ENCODE results near the gene IP6K3.
A peak's percentile ranks its signal among the peaks of the same experiment; 100 is the strongest.

Gene IP6K3

DNA sequence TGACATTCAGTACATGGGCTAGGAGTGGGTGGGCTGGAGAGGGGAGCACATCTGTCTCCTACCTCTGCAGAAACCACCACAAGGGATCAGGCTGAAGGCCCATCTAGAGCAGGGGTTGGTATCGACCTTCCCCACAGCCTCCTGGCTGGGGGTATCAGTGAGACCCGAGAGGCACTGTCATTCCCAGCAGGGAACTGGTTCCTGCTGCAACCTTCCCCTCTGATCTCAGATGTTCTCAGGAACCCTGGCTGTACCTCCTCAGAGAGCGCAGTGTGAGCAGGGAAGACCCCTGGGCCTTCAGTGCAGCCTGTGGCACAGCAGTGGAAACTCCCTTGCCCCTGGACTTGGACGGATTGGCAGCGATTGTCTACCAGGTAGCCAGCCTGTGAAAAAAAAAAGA lies 7.8 kb downstream of the IP6K3 start:
- no peak for DNase-seq

DNA sequence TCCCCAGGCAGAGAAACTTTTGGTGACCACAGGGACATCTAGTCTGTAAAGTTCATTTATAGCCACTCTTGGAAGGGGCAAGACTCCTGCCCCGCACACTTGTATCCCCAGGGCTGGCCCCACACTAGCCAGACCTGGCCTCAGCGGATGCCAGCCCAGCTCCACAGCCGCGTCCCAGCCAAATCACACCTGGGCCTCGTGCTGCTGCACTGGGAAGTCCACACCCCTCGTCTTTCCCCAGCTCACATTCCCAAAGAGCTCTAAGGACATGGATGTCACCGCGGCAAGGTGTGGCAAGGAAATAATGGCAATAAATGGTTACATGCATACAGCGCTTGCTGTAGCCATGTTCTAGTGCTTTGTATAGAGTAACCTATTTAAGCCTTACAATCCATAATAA lies 8.6 kb downstream of the IP6K3 start:
- no peak for DNase-seq

DNA sequence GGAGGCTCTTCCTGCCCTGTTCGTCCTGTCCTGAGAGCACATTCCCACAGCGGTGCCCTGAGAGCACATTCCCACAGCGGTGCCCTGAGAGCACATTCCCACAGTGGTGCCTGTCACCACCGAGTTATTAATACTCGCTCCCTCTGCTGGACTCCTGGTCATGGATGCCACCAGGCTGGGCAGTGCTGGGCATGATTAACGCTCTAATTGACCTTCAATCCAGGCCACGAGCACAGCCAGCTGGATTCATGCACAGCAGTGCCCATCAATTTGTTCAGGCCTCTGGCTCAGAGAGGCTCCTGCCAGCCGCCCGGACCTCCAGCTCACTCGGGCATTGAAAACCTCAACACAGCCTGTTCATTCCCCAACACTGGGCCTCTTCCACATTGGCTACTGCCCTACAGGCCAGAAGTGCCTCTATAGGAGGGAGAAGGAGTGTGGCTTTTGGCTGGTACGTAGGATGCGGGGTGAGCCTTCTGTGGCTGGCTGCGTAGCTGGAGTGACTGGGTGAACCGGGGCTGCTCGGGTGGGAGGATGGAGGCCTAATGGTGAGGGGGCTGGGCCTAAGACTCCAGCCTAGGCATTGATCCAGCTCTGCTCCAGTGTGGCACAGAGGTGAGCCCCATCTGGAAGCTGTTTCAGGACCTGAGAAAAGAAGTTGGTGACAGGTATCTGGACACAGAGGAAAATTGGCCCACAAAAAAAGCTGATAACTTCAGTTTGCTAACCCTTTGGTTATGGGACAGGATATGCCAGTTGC lies 9.3 kb downstream of the IP6K3 start:
- no peak for DNase-seq

DNA sequence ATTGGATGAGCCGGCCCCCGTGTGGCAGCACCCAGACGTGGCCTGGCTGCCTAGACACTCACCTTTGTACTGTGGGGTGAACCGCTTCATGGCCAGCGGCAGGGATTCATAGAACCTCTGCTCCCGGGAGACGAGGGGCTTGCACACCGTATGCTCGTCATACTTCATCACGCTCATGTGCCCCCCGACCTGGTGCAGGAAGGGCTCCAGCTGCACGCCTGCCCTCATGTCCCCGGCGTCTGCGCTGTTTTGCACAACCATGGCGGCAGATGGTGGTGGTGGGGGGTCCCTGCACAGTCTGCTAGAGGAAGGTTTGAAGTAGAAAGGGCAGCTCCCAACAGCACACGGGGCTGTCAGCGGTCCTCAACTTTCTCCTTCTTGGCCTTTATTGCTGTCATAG lies 11.5 kb downstream of the IP6K3 start:
- DNase-seq, result no peak

DNA sequence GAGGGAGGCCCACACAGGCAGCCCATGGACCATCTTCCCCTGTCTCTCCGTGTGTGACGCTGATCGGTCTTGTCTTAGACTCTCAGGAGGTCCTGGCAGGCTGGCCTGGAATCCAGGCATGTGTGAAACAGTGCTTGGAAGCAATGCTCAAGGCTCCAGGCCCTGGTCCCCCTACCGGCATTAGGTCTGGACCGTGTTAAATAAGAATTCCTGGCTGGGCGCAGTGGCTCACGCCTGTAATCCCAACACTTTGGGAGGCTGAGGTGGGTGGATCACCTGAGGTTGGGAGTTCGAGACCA lies 13.0 kb downstream of the IP6K3 start:
- no peak for DNase-seq

DNA sequence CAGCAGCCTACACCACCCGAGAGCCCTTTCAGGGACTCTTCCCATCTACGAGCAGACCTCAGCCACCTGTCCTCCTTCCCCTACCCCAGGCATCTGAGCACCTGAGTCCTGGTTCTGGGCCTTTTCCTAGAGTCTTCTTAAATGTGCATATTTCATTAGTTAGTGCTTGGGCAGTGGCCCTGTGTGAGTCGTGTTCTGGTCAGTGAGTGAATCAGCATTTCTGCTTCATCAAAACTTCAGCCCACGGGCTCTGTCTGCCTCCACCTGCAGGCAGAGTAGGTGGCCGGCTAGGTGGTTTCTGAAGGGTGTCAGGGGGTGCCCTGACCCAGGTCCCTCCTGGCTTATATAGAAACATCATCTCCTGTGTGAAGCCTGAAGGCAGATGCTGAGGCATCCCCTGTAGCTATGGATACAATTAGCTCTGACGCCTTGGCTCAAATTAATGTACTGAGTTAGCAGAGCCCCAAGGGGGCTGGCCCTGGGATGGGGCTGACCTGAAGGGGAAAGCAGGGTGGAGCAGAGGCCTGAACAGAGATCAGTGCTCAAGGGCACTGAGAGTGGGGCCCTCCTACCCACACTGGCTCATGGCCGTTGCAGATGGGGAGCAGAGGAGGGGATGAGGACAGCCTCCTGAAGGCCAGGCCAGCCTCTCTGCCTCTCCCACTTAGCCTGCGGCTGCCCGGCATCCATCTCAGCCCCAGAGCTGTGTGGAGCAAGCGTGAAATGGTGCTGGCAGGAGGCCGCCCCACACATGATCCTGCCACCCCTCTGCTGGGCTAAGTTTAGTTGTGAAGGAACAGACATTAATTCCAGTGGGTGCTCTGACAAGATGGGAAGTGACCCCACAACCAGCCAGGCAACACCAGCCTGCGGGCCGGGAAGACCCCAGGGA lies 13.6 kb downstream of the IP6K3 start:
- no peak for DNase-seq

DNA sequence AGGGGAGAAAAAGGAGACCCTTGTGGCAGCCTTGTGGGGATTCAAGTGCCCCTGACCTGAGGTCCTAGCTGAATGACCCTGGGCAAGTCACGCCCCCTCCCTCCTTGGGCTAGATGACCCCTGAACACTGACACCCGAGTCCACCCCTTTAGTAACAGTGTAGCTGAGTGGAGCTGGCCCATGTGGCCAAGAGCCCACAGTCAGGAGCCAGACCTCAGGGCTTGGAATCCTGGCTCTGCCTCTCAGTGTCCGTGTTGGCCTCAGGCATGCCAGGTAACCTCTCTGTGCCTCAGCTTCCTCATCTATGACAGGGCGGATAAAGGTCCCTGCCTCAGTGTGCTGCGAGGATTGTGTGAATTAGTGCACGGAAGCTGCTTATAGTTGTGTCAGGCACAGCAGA lies 14.3 kb downstream of the IP6K3 start:
- DNase-seq, result no peak

DNA sequence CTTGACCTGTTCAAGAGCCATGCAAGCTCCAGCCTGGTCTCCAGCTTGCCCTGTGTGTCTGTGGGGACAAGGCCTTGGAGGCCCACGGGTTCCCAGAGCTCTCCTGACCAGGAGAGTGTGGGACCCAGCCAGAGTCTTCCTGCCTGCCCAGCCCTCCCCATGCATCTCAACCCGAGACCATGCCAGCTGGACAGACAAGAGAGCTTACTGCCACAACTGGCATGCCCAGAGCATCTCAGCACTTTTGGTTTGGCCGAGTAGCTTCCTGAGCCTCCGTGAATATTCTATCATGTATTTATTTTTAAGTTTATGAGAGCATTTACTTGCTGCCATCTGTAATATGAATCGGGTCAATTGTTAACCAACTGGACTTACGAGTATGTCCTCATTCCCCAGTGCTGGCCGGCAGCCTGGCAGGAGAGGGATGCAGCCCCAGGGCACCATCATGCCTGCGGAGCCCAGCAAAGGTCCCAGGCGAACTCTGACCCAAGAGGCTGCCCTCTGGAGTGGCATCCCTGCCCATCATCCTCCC lies 14.9 kb downstream of the IP6K3 start:
- DNase-seq, result no peak

DNA sequence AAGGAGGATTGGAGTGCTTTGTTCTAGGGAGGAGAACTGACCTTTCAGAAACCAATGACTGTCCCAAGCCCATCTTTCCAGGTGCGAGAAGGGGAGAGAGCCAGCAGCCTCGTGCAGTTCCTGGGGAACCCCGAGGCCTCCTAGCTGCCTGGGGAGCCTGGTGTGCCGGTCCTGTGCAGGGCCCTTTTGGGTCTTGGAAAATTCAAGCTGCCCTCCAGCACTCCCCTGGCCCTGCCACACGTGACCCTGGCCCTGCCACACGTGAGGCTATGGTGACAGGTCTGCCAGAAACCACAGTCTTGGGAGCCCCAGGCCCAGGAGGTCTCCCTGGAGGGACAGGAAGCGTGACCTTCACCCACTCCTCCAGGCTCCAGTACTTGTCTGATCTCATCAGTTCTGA lies 15.7 kb downstream of the IP6K3 start:
- DNase-seq, result no peak

DNA sequence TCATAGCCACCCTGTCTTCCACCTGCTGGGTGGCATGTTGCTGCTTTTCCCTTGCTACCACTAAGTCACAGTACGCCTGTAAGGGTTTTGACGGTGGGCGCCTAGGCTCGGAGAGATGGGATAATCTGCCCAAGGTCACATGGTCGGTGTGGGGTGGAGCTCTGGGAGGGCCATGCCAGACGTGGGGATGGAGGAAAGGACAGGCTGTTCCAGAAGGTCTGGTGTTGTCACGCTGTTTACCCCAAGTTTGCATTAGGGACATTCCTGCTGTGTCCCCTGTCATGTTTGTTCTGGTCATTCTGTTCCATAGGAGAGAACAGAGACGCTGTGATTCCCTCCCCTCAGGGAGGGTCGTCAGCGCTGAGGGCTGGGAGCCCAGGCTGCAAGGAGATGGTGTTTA lies 16.1 kb downstream of the IP6K3 start:
- no peak for DNase-seq

DNA sequence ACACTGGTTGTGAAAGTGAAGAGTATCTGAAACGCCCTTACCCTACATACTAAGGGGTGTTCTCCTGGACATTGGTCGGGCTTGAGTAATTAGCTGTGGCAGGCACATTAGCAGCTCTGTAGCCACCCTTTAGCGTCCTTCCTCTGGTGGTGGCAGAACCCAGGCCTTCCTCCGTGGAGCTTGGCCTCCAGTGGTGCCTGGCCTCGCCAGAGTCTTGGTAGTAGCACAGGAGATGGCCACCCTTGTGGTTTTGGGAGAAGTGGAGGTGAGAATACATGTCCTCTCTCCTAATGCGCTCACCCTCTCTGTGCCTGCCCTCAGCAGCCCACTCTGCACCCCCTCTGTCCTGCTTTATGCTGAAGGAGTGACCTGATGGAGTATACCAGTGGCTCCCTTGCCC lies 17.6 kb downstream of the IP6K3 start:
- no peak for DNase-seq

DNA sequence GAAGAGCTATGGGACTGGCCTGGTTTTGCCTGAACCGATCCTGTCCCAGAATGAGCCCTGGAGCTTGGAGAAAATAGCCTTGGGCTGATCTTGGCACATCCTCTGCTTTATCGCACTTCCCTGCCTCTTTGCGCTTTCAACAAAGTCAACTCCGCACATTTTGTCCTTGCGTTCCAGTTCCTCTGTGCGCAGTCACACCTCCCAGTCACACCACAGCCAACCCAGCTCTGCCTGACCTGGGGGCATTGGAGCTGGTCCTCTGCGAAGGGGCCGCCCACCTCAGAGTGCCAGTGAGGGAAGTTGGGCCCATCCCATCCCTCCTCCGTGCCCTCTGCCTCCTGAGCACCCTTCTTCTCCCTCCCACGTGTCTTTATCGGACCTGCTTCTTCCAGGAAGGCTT lies 18.3 kb downstream of the IP6K3 start:
- no peak for DNase-seq

DNA sequence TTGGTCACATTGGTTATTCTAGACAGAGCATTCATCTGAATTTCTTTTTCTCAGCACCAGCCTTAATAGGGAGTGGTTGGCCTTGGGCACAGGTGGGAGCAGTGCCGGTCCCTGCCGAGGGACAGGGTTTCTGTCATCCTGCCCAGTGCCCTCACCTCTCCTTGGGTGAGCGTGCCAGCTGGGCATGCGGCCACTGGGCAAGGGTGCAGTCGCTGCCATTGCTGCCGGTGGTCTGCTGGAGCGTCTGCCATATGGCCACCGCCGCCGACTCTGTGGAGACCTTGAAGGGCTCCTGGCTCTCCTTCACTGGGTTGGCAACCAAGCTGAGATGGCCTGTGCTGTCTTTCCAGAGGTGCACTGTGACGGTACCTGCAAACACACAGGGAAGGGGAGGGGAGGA lies 18.8 kb downstream of the IP6K3 start:
- no peak for DNase-seq

DNA sequence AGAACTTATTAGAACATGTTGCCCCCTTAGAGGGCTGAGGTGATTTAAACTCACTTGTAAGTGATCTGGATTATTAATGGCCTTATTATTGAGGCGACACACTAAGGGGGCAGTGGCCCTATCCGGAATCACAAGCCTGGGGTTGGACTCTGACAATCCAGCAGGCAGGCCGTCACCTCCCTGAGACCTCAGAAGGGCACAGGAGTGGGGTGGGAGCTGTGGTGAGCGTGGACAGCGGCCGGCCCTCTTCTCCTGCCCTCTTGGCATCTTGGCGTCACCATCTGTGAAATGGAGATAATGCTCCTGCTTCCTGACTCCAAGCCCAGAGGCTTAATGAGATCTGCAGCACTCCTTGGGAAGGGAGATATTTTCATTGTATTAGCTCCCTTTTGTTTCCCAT lies 19.6 kb downstream of the IP6K3 start:
- DNase-seq, result no peak

DNA sequence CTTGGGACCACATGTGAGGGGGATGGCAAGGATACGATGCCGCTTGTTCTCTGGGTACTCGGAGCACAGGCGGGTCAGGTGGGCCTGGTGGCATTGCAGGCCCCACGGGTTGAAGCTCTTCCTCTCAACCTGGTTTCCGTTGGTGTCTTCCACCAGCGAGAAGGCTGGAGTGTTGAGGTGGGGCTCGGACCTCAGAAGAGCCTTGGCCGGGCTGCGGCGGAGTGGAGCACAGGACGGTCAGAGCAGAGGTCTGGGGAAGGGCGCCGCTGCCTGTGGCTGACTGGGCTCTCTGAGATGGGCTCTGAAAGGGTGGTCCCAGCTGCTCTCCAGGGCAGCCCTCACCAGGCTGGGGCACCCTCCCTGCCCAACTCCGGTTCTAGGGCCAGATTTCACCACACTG lies 20.0 kb downstream of the IP6K3 start:
- no peak for DNase-seq

DNA sequence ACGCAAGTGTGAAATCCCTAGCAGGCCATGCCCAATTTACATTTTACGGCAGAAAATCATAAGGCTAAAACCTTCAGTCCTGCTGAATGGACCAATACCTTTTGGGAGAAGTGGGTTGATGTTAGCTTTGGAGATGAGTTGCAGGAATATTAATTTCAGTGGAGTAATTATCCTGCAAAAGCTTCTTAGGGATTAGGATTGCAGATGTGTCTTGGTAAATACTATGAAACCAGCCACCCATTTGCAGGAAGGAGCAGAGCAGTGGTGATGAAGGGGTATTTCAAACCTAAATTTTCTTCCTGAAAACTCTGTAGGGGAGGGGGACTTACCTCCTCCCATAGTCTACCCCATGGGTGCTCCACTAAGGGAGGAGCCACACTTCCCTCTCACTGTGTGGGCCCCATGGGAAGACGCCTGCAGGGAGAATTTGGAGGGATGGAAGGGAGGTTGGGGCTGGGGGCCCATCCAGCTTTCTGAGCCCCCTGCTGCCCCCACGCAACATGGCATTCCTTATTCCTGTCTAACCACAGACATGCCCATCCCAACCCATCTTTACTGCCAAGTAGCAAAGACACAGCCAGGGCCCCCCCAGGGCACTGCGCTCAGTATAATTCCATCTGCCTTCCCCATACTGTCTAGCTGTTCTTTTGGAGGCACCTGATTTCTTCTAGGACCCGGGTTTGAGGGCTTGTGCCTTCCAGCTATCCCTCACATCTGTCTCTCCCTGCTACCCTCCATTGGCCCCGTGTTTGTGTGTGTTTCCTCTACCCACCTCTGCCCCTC lies 20.6 kb downstream of the IP6K3 start:
- no peak for DNase-seq

DNA sequence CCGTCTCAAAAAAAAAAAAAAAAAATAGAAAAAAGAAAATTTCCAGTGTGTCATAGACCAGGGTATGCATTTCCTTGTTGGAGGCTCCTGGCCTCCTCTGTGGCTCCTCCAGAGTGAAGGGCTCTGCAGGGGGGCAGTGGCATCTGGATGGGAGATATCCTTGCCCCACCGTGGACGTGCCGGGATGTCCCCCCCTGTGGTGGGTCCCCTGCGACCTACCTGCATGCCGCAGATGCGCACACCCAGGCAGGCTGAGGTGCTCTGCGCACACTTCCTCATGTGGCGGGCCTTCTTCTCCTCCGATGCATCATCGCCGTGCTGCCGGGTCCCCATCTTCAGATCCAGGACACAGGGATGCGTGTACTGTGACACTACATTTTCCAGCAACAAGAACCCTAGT lies 21.5 kb downstream of the IP6K3 start:
- no peak for DNase-seq

DNA sequence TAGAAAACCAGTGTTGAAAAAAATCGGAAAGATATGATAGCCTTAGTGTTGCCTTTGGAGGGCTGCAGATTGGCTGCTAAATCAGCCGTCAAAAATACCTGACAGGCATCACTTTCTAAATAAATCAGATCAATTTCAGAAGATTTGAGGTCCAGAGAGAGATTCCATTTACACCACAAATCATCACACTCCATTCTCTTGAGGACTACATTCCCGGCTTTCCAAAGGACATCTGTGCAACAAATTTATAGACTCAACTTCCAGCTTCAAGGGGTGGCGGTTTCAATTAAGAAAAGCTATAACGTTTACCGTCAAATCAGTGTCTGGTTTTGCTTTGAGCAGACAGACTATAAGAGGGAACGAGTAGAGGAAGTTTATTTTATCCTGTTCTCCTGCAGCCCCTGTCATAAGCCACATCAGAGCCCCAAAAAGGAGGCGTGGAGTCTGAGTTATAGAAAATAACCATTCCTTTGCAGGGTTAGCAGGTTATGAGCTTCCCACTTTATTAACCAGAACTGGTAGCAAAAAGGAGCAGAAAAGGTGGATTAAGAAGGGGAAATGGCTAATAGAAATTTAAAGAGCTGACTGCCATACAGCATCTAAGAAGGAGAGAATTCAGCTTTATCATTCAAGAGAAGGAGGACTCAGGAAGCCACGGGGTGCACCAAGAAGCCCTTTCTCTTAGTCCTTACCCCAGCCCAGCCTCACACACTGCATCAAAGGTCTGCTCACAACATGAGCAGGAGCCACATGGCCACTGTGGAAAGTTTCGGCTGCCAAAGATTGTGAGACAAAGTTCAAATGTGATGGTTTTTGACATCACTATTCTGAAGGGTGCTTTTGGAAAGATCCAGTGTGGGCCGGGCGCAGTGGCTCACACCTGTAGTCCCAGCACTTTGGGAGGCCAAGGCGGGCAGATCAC lies 22.3 kb downstream of the IP6K3 start:
- DNase-seq, result no peak

DNA sequence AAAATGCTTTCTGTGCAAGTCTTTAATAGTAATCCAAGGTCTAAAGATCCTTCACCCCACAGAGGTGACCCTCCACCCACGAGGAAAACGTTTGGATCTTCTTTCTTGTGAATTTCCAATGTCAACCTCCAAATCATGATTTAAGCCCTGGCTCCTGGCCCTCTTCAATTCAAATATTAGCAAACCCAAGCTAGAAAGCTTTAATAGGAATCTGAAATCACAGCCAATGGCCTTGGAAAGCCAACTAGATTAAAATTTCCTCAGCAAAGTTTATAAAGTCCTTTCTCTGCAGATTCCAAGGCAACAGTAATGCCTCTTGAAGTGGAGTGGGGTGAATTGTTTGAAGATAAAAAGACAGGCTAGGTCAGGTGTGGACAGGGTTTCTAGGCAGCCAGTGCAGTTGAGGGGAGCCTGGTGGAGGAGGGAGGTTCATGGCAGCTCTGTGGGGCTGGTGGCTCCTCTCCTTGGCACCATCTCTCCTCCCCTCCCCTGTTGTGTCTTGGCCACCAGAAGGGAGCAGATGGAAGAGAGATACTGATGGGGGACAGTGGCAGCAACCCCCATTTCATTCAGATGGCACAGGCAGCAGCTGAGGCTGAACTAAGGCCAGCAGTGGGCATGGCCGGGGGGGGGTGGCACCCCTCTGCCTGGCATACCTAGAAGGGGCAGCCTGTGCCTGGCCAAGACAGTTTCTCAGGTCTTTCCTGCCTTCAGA lies 23.2 kb downstream of the IP6K3 start:
- DNase-seq, result no peak

DNA sequence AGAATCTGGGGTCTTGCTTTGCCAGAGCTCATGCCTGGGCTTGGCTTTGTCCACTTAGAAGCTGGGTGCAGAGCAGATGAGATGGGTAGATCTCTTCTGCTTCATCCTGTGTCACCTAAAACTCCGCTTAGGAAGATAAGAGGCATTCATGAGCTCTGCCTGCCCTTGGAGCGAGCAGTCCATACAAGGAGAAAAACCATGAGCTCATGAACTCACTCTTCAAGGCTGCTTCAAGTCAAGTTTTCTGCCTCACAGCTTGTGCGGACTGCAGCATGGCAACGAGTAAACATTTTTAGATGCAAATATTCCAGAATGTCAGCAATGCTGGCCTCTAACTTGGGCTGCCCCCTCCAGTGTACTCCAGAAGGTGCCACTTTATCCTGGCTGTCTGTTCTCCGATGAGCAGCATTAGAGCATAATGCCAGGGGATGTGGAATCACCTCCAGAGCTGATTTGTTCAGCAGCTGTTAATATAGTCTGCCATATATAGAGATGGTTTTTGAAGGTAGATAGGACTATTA lies 24.5 kb downstream of the IP6K3 start:
- DNase-seq, result peak; percentile 21

DNA sequence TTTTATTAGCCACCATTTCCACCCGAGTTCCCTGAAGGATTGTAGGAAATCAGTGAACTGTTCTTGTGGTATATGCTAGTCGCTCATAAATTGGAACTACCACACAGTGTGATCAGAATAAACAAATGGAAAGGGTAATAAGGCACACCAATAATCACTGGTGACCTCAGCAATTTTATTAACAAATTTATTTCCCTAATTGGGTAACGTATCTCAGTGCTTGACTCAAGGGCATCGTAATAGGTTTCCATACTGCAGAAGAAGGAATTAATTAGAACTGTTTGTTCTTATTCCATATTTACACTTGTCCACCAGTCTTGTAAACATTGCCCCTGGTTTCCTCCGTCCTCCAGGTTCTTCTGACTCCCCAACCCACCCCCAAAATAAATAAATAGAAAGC lies 25.2 kb downstream of the IP6K3 start:
- peak; percentile 96 for DNase-seq

DNA sequence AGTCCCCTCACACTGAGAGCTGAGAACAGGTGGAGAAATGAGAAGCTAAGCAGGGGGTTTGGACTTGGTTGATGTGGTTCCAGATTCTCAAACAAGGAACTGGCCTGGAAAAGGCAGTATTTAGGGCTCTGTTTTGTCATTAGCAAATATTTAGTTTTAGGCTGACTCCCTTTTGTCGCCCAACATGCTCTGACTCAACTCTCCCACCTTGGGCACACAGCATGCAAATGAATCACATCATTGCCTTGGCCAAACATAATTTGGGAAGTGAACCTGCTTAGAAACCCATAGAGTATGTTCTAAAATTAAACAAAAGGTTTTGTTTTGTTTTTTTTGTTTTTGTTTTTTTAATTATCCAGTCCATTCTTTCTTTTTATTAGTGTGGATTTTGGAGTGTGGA lies 25.7 kb downstream of the IP6K3 start:
- DNase-seq, result no peak

Measured in NCI-H526 treated with DMSO at 0.1 percent for 48 hours (cell line).